ACHN (cell line): ENCODE measurements around the gene GOLGA6B.
"Not testable (repeated sequence)": the region's sequence is repeated elsewhere in the genome, so short reads cannot be mapped to it uniquely, and the experiment has no call there.

Experiments used
- DNase-seq: peaks from one replicate; pipeline ENCODE4 v3.0.0-alpha.2; 2015
- in situ Hi-C: cut with HindIII; loops from 2 replicates; pipeline ENCODE4 v1.10.0; 2017; ENCODE audit warnings: low sequenced_read_pairs, low pct_ligation_motif_present, low pct_unique_long_range_greater_than_20kb

GOLGA6B gene

DNA sequence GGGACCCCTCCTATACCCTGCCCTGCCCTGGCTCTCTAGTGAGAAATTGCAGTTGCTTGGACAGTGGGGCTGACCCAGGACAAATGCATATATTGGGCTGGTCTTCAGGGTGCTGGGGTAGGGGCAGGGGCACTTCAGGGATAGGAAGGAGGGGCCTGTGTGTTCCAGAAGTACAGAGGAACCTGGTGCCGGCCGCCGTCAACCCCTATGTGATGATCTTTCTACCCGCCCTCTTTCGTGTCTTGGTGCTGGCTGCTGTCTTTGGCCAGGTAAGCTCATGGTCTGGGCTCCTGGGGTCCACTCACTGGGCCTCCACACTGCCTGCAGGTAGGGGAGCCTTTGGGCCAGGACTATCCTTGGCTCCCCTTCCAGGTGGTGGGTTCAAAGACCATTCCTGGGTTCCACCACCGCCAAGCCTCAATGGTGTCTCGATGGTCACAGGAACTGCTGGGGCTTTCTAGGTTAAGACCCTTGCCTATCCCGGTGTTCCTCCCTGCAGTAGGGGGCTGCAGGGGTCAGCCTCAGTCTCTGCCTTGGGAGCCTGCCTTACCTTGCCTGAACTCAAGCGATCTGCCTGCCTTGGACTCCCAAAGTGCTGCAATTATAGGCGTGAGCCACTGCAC lies 5.8 kb upstream of the GOLGA6B start:
- in situ Hi-C loops, DNase-seq: not testable (repeated sequence)

DNA sequence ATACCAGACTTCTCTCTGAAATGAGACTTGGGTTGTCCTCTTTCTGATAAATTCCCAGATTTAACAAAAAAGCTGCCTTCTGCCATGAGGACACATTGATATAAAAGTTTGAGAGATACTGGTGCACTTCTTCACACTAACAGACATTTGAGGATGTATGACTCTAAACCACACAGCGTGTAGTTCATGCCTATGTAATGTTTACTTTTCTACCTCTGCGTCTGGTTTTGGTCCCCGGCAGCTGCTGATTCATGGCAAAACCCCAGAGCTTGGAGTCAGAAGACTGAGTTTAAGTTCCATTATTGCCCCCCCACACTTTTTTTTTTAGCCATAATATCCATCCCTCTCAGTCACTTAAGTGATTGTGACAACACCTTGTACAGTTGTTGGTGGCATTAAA lies 1.5 kb downstream of the GOLGA6B start:
- in situ Hi-C loops, DNase-seq: not testable (repeated sequence)

DNA sequence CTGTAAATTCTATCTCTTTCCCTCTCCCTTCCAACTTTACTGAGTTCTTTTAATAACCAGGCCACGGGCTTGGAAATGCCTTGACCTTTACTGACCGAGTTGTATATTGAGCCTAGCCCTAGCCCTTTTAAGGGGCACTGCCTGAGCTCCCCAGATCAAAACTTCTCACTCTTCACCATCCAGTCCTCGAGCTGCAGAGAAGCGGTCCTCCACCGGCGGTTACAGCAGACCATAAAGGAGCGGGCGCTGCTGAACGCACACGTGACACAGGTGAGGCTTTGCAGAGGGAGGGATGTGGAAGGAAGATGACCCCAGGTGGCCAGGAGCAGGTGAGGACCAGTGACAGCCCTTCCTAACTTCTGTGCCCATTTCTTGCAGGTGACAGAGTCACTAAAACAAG lies 6.6 kb downstream of the GOLGA6B start:
- not testable (repeated sequence) for DNase-seq

DNA sequence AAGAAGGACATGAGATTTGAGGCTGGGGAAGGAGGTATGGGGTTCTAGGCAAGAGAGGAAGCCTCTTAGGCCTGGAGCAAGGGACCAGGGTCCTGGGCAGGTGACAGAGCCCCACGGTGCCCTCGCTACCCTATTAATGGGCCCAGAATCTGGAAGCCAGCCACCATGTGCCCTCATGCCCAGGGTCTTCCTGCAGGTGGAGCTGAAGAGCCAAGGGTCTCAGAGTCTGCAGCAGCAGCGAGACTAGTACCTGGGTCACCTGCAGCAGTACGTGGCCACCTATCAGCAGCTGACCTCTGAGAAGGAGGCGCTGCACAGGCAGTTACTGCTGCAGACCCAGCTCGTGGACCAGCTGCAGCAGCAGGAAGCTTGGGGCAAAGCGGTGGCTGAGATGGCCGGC lies 9.4 kb downstream of the GOLGA6B start:
- in situ Hi-C loops, DNase-seq: not testable (repeated sequence)

More for the DNA sequence above, 6.6 kb downstream of the GOLGA6B start:
- in situ Hi-C loops: not testable (repeated sequence)

DNA sequence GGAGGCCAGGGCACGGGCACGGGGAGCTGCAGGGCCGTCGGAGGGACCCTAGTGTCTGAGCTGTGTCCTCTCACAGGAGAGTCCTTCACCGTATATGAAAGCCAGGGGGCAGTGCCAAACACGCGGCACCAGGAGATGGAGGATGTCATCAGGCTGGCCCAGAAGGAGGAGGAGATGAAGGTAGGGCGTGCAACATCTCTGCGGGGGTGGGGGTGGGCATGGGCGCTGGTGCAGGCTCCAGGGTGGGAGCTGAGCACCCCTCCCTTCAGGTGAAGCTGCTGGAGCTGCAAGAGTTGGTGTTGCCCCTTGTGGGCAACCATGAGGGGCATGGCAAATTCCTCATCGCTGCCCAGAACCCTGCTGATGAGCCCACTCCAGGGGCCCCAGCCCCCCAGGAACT lies 11.2 kb downstream of the GOLGA6B start:
- DNase-seq, in situ Hi-C loops: not testable (repeated sequence)

DNA sequence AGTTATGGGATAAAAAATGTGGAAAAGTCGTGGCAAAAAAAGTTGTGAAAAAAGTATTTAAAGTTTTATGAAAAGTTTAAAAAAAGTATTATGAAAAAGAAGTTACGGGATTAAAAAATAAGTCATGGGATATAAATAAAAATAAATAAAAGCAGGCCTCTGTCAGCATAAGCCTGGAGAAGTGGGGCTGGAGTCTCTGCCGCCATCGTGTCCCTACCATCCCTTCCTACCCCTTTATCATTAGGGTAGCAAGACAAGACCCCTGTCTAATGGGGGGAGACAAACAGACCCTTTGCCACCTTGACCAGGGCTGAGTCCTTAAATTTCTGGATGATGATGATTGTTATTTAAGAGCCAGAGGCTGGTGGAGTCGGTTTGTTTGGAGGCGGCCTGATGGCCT lies 15.3 kb downstream of the GOLGA6B start:
- DNase-seq, in situ Hi-C loops: not testable (repeated sequence)

DNA sequence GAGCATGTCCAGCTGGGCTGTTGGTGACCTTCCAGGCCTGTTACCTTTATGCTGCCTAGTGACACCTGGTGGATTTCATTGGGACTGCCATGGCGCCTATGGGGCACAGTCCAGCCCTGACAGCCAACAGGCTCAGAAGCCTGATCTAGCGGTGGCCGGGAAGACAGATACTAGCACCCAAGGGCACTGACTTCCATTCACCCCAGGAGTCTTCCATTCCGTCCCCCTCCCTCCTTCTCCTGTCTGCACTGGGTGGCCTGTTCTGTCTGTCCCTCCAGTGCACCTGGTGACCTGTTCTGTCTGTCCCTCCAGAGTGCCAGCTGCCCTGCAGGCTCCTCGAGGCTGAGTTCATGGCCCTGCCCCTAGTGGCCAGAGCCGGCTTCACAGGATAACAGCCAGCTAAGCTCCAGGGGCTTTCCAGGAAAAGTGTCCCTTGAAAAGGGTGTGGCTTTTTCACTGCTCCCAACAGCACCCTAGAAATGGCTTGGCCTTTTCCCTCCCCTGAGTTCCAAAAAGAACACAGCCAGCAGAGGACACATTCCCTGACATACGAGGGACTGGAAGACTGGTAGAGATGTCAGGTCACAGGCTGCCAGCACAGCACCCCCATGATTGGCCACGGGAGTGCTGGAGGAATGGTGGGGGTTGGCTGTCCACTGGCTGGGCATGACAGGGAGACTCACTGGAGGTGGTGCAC lies 16.3 kb downstream of the GOLGA6B start:
- in situ Hi-C loops: not testable (repeated sequence)
- DNase-seq: peak; percentile 80

DNA sequence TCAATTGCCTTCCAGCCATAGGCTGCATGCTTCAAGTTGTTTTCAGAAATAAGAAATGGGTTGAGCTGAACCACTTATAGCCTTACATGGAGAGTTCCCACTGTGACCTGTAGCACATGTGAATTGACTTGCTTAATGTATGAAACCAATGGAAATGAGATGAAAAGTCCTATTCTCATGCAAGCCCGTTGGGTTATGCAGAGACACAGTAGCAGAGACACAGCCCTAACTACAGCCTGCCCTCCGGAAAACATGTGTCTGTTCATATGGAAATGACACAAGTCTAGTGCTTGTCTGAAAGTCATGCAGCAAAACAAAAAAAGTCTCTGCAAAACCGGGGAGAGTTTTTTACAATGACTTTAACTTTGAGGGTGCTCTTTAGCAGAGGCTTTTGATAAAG lies 17.0 kb downstream of the GOLGA6B start:
- in situ Hi-C loops: no loop called here
- DNase-seq: no peak

DNA sequence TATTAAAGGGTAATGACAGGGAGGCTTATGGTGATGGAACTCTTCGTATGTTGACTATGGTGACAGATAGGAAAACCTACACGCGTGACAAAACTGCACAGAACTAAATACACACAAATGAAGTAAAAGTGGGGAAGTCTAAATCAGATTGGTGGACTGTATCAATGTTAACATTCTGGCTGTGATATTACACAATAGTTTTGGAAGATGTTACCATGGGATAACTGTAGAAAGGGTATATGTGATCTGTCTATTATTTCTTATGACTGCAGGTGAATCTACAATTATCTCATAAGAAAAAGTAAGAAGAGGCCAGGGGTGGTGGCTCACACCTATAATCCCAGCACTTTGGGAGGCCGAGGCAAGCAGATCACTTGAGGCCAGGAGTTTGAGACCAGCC lies 22.3 kb downstream of the GOLGA6B start:
- DNase-seq: no peak
- in situ Hi-C loops: no loop called here

DNA sequence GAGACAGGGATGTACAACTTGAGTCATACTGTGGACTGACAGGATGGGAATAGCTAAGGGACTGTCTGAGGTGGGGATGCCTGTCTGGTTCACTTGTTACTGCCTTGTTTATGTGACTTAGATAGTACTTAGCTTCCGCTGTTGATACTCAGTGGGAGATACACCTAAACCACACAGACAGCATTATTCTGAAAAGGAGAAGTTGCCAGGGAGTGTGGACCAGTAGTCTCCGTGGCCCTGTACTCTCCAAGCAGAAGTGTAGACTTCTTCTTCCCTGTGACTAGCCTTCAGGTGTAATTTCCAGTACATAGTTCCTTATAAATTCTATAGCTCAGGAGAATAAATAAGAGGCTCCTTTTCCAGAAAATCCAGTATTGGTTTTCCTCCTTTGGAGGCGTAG lies 26.4 kb downstream of the GOLGA6B start:
- DNase-seq: no peak
- in situ Hi-C loops: no loop called here

DNA sequence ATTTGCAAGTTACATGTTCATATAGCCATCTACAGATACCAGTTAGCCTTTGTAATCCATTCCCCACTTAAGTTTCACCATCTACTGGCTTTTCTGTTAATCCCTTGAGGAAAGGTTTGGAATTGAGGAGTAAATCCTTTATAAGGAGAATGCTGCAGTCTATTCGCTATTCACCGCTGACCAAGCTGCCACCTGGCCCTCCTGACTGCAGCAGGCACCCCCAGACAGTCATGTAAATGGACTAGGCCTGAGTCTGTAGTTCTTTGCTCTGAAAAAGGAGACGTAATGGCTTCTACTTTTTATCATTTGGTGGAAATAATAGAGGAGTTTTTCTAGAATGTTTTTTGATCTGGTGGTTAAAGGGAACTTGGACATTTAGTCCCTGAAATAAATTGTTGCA lies 28.3 kb downstream of the GOLGA6B start:
- in situ Hi-C loops: no loop called here
- no peak for DNase-seq

DNA sequence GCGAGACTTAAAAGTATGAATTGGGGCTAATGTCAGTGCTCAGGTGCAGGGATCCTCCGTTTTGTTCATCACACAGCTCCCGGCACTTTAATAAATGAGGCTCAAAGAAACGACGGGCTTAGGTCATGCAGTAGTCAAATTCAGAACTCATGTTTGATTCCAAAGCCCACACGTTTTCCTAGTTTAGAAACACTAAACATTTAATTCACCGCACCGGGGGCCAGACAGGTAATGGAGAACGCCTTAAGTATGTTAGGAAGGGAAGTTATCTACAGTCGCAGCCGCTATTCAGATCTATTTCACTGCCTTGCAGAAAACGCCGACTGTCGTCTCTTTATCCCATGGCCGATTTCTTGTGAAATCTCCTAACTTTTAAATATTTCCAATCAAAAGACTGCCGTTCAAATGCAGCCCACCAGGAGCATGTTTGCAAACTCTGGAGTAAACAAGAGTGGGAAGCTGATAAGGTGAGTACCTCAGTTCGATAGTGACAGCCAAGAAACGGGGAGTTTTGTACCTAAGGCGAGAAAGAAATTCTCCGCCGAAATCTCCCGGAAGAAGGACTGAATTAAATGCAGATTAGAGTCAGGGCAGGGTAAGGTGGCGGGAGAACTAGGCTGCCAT lies 30.9 kb downstream of the GOLGA6B start:
- in situ Hi-C loops: no loop called here

DNA sequence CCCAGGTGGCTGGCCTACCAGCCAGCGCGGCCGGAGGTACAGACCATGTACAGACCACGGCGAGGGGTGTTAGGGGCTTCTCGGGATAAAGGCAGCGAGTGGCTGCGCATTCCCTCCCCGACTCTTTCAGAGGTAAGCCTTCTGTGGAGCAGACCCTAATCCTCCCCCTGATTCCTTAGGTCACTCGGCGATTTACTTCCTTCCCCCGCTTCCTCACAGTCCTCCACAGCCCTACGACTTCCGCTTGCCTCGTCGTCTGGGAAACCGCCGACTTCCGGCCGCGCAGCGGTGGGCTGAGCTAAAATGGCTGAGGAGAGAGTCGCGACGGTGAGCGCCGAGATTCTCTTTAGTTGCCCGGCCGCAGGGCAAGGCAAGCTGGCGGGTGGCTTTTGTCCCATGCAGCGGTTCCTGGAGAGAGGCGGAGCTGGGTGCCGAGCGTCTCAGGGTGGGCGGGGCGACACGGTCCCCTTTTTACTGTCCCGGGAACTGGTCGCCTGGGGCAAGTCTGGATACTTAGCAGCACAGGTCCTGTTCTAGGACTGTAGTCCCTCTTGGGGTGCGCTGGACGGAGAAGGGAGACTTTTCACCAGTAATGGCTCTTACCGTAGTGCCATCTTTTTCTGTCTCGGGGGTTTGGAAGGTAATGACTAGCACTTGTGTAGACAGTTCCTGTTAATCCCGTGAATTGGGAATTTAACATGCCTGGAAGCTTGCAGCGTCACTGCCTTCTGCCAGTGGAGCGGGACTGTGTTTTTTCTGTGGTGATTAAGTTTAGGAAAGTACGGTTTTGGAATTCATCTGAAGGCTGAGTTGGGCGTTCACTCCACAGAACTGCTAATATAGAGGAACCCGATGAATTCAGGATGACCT lies 31.7 kb downstream of the GOLGA6B start, which contains the start of the genes BBS4 and HIGD2B:
Gene BBS4 (plus strand): TSS at position 283 of the 870 bp plus-strand sequence. CDS start 21 bp downstream, at position 304.
Gene HIGD2B (minus strand): TSS at position 258 of the 870 bp plus-strand sequence. CDS start 9,808 bp downstream, outside the sequence.
- in situ Hi-C loops: no loop called here
- peak; percentile 89 for DNase-seq

More for the DNA sequence above, 30.9 kb downstream of the GOLGA6B start:
- peak; percentile 28 for DNase-seq

DNA sequence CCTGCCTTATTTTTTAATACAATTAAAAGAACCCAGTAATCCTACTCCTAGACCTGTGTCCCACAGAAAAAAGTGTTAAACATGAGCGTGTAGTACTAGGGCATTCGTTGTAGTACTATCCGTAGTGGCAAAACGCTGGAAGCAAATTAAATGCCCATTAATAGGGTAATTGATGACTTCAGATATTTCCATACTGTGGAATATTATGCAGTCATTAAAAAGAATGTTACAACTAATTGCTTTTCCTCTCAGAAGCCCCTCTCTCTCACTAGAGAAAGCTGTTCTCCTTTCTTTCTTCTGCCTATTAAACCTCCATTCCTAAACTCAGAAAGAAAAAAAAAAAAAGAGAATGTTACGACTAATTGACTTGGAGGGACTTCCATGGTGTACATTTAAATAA lies 34.2 kb downstream of the GOLGA6B start:
- in situ Hi-C loops: no loop called here
- no peak for DNase-seq

DNA sequence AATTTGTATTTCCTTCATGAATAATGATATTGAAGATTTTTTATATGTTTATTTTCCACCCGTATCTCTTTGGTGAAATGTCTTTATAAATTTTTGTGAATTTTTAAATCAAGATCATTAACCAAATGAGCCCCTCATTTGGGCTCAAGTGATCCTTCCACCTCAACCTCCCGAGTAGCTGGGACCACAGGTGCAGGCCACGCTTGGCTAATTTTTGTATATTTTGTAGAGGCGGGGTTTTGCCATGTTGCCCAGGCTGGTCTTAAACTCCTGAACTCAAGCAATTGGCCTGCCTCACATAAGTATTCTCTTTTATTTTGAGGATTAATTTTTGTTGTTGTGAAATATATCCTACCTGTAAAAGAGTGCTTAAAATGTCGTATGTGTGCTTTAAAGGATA lies 36.4 kb downstream of the GOLGA6B start:
- in situ Hi-C loops: no loop called here

DNA sequence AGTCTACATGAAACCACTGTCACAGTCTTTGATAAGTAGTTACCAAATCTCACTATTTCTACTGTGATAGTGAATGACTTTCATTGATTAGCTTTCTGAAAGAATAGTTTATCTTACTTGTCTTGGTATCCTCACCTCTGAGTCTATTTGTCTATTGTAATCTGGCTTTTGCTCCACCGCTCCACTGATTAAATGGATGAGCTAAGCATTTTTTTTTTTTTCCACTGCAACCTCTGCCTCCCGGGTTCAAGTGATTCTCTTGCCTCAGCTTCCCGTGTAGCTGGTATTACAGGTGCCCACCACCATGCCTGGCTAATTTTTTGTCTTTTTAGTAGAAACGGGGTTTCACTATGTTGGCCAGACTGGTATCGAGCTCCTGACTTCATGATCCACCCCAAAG lies 44.4 kb downstream of the GOLGA6B start:
- no peak for DNase-seq
- in situ Hi-C loops: no loop called here

More for the DNA sequence above, 36.4 kb downstream of the GOLGA6B start:
- no peak for DNase-seq

DNA sequence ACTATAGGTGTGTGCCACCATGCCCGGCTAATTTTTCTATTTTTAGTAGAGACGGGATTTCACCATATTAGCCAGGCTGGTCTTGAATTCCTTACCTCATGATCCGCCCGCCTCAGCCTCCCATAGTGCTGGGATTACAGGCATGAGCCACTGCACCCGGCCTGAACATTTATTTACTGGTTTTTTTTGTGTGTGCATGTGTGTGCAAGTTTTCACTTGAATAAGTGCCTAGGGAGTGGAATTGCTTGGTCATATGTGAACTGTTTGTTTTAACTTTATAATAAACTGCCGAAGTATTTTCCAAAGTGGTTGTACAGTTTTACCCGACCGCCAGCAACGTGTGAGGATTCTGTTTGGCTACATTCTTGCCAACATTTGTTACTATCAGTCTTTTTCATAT lies 45.6 kb downstream of the GOLGA6B start:
- DNase-seq: no peak
- in situ Hi-C loops: no loop called here

DNA sequence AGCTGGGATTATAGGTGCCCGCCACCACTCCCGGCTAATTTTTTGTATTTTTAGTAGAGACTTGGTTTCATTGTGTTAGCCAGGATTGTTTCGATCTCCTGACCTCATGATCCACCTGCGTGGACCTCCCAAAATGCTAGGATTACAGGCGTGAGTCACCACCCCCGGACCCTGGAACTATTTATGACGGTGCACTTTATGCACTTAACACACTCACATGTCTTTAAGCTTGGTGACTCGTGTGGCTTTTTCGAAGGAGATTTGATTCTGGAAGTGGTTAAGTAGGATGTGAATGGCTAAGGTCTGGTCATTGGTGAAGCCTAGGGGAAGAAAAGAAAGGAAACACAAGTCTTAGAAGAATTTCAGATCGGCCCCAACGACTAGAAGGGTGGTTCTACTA lies 51.8 kb downstream of the GOLGA6B start:
- no peak for DNase-seq
- in situ Hi-C loops: no loop called here
